Cardiac fibroblast (primary cell): ENCODE measurements around the gene FANCI.

ENCODE experiments used
- DNase-seq, 2 donors: peaks; one replicate each; pipeline versions ENCODE4 v3.0.0 to v3.0.0-alpha.2; 2010; ENCODE audit warnings: low read depth in 2 of 2
- H3K4me3 ChIP-seq, 2 donors: replicated peaks in 1 of 2; 1 replicate in 1 of 2; 2 replicates in 1 of 2; pipeline ENCODE4 v1.5.1; 2011; ENCODE audit warnings: low read depth in 2 of 2, low read length in 2 of 2, mild to moderate bottlenecking in 2 of 2, moderate library complexity in 1 of 2
- TF ChIP-seq, protein P1 (sequence below): IDR thresholded peaks from one replicate; pipeline ENCODE4 v1.5.1; 2011; ENCODE audit warnings: low read depth, mild to moderate bottlenecking, low read length, inconsistent platforms

The FANCI gene

DNA sequence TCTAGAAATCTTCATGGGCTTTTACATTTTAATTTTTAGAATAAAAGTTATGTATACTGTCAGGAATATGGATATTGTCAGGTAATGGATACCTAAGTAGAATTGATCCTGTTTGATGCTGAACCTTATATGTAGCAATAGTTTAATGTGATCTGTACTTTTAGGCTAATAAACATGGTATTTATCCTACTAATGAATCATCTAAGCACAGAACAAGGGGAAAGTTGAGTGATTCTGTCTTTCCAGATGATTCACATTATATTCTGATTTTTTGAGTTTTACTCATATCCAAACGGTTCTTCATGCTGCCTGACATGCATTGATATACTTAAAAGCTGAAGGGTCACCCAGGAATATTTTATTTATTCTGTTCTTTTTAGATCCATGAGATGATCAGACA is 34.5 kb downstream of the FANCI start:
- TF ChIP-seq, protein P1, sequence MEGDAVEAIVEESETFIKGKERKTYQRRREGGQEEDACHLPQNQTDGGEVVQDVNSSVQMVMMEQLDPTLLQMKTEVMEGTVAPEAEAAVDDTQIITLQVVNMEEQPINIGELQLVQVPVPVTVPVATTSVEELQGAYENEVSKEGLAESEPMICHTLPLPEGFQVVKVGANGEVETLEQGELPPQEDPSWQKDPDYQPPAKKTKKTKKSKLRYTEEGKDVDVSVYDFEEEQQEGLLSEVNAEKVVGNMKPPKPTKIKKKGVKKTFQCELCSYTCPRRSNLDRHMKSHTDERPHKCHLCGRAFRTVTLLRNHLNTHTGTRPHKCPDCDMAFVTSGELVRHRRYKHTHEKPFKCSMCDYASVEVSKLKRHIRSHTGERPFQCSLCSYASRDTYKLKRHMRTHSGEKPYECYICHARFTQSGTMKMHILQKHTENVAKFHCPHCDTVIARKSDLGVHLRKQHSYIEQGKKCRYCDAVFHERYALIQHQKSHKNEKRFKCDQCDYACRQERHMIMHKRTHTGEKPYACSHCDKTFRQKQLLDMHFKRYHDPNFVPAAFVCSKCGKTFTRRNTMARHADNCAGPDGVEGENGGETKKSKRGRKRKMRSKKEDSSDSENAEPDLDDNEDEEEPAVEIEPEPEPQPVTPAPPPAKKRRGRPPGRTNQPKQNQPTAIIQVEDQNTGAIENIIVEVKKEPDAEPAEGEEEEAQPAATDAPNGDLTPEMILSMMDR, result no peak
- DNase-seq, result peak in 1 of 2 donors; percentile 22
- H3K4me3 ChIP-seq, result no peak overlapping the region

DNA sequence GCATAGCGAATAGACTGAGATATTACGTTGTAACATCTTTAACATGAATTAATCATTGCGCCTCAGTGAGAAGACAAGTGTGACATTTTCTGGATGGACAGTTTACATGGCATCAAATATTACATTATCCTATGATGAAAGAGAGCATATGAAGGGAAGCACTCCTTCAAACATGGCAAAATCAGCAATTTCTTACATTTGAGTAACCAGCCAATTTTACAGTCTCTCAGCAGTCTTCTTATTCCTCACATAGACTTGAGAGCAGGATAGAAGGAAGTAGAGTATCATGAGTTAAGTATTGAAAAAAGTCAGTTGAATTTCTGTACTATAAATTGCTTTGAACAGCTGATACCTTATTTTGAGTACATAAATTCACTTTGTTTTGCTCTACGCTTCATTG is 38.9 kb downstream of the FANCI start:
- TF ChIP-seq, protein P1, result no peak

DNA sequence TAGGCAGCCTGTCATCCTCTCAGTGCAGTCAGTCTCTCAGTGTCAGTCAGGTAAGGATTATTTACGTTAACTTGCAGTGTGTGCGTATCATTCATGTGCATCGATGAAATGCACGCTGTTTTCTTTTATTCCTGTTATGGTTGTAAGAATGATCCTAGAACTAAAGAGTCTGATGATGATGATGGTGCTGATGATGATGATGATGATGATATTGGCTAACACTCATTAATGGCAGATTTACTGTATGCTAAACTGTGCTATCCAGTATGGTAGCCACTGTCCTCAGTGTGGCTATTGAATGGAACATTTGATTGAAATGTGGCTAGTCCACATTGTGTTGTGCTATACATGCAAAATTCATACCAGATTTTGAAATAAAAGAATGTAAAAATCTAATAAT is 39.4 kb downstream of the FANCI start:
- TF ChIP-seq, protein P1, result no peak

More for the DNA sequence above, 38.9 kb downstream of the FANCI start:
- H3K4me3 ChIP-seq, result no peak overlapping the region
- no peak for DNase-seq

DNA sequence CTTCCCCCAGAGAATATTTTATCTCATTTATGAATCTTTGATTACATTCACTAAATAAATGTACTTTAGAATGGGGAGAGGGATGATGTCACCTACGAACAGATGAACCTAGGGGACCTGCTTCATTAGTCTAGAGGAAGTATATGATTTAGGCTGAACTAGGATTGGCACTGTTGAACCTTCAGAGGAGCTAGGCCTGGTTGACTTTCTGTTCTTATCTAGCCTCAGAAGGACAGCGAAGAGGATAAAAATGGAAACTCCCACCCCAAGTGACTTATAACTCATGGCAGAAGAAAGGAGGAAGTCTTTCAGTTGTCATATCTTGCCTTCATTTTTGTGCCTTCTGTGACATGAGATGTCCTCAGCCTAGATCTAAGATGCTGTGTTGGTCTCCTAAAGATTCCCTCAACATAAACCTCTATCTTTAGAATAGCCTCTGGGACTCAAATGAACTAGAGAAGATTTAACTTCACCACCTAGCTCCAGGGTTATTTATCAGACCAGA is 48.2 kb downstream of the FANCI start:
- no peak overlapping the region for H3K4me3 ChIP-seq
- no peak for DNase-seq
- TF ChIP-seq, protein P1, result no peak

More for the DNA sequence above, 39.4 kb downstream of the FANCI start:
- DNase-seq, result no peak
- H3K4me3 ChIP-seq, result no peak overlapping the region

DNA sequence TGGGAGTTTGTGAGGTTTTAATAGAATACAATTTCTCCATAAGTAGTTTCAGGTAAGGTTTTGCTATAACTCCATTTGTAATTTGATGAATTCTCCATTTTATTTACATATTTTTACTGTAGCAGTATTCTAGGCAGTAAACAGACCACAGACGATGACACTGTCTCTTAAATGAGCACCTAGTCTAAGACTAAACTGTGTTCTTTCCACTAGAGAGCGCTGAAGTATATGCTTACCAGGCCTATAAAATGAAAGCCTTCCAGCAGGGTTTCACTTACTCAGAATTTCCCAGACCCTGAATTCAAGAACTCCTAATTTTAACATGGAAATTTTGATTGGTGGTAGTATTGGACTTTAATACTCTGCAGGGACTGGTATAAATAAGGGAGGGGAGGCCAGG is 49.2 kb downstream of the FANCI start:
- TF ChIP-seq, protein P1, result no peak
- no peak overlapping the region for H3K4me3 ChIP-seq
- no peak for DNase-seq

DNA sequence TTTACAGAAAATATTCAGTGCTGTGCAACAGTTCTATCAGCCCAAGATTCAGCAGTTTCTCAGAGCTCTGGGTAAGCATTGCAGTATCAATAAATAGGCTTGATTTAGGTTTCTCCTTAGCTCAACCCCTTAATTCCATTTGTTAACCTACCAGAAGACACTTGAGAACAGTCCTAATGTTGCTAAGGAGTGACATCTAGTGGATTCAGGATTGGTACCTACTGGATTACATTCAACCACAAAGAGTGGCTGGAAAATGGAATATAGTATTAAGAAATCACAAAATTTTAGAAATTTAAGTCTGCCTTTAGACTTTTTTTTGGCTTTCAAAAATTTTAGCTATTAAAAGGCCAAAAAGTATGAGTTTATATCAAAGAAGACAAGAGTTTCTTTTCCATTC is 56.1 kb downstream of the FANCI start:
- peak; percentile 61 to 68 for DNase-seq
- TF ChIP-seq, protein P1, result peak; percentile 22
- no peak overlapping the region for H3K4me3 ChIP-seq

DNA sequence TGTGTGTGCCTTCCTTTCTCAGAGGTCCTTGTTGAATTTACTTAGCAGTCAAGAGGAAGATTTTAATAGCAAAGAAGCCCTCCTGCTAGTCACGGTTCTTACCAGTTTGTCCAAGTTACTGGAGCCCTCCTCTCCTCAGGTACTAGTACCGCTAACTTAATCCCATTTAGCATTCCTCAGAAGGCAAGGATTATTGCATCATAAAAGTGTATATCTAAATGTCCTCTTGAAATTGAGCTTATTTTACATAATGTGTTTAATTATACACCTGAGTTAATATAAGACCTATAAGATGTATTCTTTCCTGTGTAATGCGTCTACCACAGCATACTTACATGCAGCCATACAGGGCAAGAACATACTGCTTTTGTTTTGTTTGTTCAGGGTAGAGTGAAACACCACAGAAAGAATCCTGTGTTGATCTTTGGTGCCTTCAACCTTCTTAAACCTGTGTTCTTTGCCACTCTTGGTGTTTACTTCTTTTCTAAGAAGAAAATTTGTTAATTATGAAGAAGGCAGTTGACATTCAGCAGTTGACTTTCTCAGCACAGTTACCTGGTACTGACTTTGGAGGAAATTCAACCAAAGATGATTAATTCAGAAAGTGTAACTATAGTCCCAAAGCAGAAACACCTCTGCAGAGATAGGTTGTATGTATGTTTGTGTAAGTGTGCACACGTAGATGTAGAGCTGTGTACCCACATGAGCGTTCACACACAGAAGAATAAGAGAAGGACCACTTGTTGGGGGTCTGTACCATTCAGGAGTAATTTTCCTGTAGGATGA is 57.7 kb downstream of the FANCI start:
- no peak for DNase-seq
- no peak overlapping the region for H3K4me3 ChIP-seq
- TF ChIP-seq, protein P1, result no peak
